Measurements from ENCODE around the gene BORCS8. TPM values are rescaled to one million over a fixed set of nuclear protein-coding genes. Genes with fewer than 3 reads are reported as not detected.
"Not testable (repeated sequence)": the region's sequence is repeated elsewhere in the genome, so short reads cannot be mapped to it uniquely, and the experiment has no call there.

BORCS8 gene
- 10 to 100 TPM; 16.3 to 20.7 (median 17.6) TPM for polyA plus RNA-seq (ENCODE audit: insufficient read depth in 1 of 5, insufficient read length in 5 of 5, low replicate concordance in 1 of 5)
- long read RNA-seq, donor 1, transcript BORCS8-203 (4 exons, 1,489 nt) = minor isoform, 6 of 44 reads
- long read RNA-seq, donor 1, transcript BORCS8-209 (1 exons, 3,698 nt) = major isoform, 31 of 44 reads
- long read RNA-seq, donor 1, transcript BORCS8-202 (6 exons, 1,429 nt) = minor isoform, 7 of 44 reads
- long read RNA-seq, donor 1, partial matches to known transcripts = 0 of 44 reads
- long read RNA-seq, donor 1, other reads (novel, unspliced or antisense) = 0 of 44 reads
- long read RNA-seq, donor 2, transcript BORCS8-202 (6 exons, 1,429 nt) = major isoform, 5 of 12 reads
- long read RNA-seq, donor 2, partial matches to known transcripts = 0 of 12 reads
- long read RNA-seq, donor 2, other reads (novel, unspliced or antisense) = 0 of 12 reads
- long read RNA-seq, donor 3, transcript BORCS8-209 (1 exons, 3,698 nt) = major isoform, 22 of 25 reads
- long read RNA-seq, donor 3, partial matches to known transcripts = 0 of 25 reads
- long read RNA-seq, donor 3, other reads (novel, unspliced or antisense) = 0 of 25 reads
- long read RNA-seq, donor 4, transcript BORCS8-209 (1 exons, 3,698 nt) = major isoform, 13 of 17 reads
- long read RNA-seq, donor 4, partial matches to known transcripts = 0 of 17 reads
- long read RNA-seq, donor 4, other reads (novel, unspliced or antisense) = 0 of 17 reads
- long read RNA-seq, donor 5, transcript BORCS8-209 (1 exons, 3,698 nt) = major isoform, 18 of 23 reads
- long read RNA-seq, donor 5, partial matches to known transcripts = 0 of 23 reads
- long read RNA-seq, donor 5, other reads (novel, unspliced or antisense) = 0 of 23 reads
- long read RNA-seq, donor 6, transcript BORCS8-209 (1 exons, 3,698 nt) = major isoform, 29 of 34 reads
- long read RNA-seq, donor 6, partial matches to known transcripts = 0 of 34 reads
- long read RNA-seq, donor 6, other reads (novel, unspliced or antisense) = 0 of 34 reads
- long read RNA-seq, donor 7, transcript BORCS8-209 (1 exons, 3,698 nt) = major isoform, 11 of 20 reads
- long read RNA-seq, donor 7, transcript BORCS8-202 (6 exons, 1,429 nt) = minor isoform, 8 of 20 reads
- long read RNA-seq, donor 7, partial matches to known transcripts = 0 of 20 reads
- long read RNA-seq, donor 7, other reads (novel, unspliced or antisense) = 0 of 20 reads
- long read RNA-seq, donor 8, transcript BORCS8-209 (1 exons, 3,698 nt) = major isoform, 9 of 11 reads
- long read RNA-seq, donor 8, partial matches to known transcripts = 0 of 11 reads
- long read RNA-seq, donor 8, other reads (novel, unspliced or antisense) = 0 of 11 reads

DNA sequence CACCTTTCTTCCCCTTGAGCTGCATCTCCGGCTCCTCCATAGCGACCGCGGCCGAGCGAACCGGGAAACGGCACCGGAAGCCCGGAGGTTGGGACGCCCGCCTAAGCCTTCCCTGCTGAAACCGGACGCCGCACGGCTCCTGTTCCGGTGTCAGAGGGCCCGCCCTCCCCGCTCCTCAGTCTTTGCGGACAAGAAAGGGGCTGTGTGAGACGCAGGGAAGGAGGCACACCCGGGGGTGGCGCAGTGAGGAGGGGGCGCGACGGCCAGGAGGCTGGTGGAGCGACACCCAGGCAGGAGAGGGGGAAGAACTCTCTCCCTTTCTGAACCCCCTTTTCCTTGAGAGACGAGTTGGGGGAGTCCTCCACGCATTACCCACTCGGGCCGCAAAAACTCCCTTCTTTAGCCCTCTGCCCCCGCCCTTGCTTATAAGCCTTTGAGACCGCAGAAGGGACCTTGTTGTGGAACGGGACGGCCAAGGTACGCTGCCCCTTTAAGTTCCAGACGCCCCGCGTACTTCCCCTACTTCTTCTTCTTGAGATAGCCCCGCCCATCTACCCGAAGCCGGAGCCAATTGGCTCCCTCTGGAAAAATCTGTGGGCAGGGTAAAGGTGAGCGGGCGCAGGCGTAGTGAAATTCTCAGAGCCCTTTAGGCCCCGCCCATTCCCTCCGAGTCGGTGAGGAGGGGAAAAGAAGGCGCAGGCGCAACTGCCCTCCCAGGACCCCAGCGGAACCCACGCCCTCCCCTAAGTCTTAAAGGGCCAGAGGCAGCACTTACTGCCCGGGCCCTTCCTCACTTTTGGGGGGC lies at the start of gene BORCS8, which contains the start of gene RFXANK:
Gene BORCS8, minus strand, starts transcription at position 75 of the 805 bp plus-strand sequence. Its CDS starts 35 bp downstream, at position 40.
Gene RFXANK, plus strand, starts transcription at position 181 of the 805 bp plus-strand sequence. CDS start 1,689 bp downstream, outside the sequence.
- peak; percentile 100 for DNase-seq

DNA sequence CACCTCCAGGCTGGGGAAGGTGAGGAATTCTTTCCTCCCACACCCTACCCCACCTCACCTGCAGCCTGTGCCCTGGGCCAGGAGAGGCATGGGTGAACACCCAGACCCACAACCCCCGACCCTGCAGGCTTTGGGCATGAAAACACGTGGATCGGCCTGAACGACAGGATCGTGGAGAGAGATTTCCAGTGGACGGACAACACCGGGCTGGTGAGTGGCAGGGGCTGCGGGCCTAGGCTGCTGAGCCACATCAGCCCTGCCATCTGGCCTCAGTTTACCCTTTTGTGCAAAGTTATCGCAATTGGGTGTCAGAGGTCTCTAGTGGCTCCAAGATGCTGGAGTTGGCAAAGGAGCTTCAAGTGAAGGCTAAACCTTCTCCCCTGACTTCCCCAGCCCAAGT lies 48.5 kb upstream of the BORCS8 start:
- DNase-seq = no peak

DNA sequence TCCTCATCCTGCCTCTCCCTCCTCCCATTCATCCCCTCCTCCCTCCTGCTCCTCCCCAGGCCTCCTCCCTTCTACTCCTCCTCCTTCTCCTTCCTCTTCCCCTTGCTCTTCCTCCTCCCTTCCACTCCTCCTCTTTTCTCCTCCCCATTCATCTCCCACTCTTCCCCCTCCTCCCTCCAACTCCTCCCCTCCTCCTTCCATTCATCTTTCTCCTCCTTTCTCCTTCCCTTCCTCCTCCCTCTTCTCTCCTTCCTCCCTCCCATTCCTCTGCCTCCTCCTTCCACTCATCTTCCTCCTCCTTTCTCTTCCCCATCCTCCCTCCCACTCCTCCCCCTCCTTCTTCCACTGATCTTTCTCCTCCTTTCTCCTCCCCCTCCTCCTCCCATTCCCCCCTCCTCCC lies 47.7 kb upstream of the BORCS8 start:
- no peak for DNase-seq

DNA sequence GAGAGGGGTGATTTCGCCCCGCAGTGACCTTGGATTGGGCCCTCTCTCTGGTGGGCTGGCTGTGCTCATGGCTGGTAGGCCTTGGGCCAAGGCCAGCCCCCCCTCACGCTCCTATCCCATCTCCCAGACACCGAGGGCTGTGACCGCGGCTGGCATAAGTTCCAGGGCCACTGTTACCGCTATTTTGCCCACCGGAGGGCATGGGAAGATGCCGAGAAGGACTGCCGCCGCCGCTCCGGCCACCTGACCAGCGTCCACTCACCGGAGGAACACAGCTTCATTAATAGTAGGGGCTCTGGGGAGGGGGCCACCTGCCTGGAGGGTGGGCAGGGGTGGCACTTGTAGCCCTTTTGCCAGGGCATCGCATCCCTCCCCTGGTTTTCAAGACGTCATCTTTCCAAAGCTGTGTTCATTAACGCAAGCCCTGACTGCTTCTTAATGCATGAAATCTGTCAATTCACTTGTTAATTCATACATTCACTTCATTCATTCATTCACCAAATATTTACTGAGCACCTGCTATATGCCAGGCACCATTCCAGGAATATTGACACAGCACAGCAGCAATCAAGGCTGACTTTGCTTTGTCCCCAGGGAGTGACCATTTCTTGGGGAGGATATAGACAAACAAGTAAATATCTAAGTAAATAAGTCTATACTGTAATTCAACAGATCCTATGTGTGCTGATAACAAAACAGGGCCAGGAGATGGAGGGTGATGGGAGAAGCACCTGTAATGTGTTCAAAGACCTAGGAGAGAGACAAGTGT lies 46.4 kb upstream of the BORCS8 start:
- no peak for DNase-seq

DNA sequence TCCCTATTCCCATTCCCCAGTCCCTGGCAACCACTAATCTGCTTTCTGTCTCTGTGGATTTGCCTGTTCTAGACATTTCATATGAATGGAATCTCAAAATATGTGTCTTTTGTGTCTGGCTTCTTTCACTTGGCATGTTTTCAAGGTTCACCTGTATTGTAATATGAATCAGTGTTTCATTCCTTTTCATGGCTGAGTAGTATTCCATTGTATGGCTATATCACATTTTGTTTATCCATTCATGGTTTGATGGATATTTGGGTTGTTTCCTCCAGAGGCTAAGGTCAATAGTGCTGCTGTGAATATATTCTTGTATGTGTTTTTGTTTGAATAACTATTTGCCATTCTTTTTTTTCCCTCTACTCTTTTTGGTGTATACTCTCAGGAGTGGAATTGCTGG lies 44.2 kb upstream of the BORCS8 start:
- DNase-seq = no peak

DNA sequence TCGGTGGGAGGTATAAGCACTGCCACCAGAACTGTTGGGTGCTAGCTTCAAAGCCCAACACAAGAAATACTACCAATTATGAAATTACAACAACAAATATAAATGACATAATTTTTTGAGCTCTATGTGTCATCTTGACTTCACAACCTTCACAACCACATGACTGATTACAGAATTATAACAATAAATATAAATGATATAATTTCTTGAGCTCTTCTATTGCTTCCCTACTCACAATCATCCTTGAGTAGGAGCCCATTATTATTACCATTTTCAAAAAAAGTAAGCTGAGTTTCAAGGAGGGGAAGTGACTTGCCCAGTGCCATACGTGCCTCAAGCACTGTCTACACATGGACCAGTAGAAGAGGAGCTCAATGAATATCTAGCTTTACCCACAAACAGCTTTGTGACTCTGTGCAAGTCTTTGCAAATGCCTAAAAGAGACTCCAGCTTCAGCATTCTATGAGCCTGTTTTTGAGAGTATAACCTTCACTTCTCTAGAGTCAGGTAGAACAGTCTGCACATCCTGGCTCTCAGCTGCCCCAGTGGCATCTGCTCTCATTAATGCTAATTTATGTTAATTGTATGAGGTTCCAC lies 42.4 kb upstream of the BORCS8 start:
- DNase-seq = no peak

DNA sequence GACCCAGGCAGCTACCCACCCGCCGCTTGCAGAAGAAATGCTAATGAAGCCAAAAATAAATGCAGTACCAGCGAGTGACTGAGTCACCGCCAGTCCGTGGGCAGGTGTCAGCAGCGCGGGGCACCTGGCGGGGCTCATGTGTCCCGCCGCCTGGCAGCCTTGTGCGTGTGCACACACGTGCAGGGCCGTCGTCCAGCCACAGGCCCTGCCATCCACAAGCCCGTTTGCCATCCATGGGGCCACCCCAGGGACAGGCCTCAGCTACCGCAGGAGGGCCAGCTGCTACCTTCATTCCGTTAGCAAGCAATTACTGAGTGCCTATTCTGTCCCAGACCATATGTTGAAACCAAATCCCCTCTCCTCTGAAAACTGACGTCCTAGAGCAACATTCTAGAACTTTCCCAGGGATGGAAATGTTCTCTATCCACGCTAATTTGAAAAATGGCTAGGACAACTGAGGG lies 40.3 kb upstream of the BORCS8 start:
- DNase-seq = no peak

DNA sequence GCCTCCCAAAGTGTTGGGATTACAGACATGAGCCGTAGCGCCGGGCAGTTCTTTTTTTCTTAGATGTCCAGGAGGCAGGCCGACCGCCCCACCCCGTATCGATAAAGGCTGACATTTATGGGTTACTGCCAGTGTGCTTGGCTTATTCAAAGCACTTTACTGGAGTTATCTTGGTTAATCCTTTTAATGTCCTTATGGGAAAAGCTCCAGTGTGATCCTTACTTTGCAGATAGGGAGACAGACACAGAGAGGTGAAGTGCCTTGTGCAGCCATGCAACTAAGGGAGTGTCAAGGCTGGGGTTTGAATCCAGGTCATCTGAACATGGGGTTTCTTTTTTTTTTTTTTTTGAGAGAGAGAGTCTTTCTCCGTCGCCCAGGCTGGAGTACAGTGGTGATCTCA lies 39.0 kb upstream of the BORCS8 start:
- no peak for DNase-seq

DNA sequence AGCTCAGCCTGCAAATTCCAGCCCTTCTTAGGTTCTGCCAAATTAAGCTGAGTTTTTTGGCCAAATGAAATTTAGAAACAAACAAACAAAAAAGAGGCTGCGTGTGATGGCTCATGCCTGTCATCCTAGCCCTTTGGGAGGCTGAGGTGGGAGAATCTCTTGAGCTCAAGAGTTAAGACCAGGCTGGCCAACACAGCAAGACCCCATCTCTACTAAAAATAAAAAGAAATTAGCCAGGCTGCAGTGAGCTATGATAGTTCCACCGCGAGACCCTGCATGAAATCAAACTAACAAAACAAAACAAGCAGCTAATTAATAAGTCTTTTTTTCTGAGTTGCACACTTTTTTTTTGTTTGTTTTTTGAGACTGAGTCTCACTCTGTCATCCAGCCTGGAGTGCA lies 37.7 kb upstream of the BORCS8 start:
- DNase-seq = no peak

DNA sequence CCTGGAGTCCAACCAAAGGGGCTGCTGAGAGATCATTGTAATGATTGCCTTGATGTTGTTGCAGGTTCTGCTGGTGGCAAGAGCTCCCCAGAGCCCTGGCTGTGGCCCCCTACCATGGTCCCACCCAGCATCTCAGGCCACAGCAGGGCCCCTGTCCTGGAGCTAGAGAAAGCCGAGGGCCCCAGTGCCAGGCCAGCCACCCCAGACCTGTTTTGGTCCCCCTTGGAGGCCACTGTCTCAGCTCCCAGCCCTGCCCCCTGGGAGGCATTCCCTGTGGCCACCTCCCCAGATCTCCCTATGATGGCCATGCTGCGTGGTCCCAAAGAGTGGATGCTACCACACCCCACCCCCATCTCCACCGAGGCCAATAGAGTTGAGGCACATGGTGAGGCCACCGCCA lies 35.3 kb upstream of the BORCS8 start:
- no peak for DNase-seq

DNA sequence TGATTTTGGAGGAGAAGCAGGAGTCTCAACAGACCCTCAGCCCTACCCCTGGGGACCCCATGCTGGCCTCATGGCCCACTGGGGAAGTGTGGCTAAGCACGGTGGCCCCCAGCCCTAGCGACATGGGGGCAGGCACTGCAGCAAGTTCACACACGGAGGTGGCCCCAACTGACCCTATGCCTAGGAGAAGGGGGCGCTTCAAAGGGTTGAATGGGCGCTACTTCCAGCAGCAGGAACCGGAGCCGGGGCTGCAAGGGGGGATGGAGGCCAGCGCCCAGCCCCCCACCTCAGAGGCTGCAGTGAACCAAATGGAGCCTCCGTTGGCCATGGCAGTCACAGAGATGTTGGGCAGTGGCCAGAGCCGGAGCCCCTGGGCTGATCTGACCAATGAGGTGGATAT lies 34.7 kb upstream of the BORCS8 start:
- DNase-seq = no peak

DNA sequence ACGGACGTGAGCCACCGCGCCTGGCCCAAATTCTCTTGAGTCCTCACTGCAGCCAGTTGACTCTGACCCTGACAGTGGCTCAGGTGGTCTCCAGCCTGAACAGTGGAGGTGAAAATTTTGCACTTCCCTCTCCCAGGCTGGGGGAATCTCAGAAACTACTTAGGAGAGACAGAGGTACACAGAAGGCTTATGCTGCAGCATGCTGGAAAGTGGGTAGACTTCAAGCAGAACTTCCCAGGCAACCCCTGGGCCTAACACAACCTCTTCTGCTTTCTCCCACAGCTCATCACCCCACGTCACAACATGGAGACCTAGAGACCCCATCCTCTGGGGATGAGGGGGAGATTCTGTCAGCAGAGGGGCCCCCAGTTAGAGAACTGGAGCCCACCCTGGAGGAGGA lies 34.3 kb upstream of the BORCS8 start:
- no peak for DNase-seq

DNA sequence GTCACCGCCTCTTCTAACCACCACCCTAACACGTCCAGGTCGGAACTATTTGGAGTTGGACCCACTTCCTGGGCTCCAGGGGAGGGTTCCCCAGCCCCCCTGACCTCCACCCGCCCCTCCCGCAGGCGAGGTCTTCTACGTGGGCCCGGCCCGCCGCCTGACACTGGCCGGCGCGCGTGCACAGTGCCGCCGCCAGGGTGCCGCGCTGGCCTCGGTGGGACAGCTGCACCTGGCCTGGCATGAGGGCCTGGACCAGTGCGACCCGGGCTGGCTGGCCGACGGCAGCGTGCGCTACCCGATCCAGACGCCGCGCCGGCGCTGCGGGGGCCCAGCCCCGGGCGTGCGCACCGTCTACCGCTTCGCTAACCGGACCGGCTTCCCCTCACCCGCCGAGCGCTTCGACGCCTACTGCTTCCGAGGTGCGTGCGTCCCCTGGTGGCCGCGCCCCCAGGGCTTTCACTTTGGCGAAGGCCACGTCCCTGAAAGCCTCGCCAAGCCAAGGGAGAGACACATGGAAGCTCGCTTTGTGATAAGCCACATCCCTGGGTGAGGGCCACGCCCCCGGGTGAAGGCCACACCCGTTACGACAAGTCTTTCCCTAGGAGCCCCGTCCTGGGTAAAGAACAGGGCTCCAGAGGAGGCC lies 33.0 kb upstream of the BORCS8 start:
- peak in 1 of 2 donors; percentile 45 for DNase-seq

DNA sequence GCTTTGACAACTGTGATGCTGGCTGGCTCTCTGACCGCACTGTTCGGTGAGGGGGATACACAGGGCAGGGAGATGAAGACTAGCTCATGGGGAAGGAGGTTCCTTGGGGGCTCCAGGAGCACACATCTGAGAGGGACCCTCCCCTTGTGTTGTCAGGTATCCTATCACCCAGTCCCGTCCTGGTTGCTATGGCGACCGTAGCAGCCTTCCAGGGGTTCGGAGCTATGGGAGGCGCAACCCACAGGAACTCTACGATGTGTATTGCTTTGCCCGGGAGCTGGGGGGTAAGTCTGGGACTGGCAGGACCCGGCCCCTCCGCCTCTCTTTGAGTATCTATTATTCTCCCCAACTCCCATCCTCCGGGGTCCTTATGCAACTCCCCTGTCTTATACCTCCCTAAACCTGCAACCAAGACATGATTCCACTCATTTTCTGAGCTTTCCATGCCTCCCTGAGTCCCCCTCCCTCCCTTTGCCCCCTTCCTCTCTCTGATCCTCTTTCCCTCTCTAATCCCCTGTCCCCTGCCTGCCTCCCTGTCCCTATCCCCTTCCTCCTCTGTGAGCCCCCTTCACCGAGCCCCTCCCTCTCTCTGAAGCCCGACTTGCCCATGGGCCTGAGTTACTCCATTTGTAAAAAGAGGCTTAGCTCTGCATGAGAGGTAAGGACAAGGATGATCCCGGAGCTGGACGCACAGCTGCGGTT lies 32.3 kb upstream of the BORCS8 start:
- DNase-seq = no peak

DNA sequence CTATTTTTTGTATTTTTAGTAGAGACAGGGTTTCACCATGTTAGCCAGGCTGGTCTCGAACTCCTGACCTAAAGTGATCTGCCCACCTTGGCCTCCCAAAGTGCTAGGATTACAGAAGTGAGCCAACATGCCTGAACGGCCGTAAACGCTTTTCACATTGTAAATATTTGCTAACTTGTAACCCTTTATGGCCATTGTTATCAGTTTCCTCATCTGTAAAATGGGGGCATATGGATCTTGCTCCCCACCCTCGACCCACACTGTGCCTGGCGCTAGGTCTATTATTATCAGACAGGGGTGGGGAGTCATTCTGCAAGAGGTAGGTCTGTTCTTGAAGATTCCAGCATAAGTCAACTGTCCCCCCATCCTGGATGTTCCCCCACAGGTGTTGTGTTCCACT lies 31.7 kb upstream of the BORCS8 start:
- DNase-seq = no peak

DNA sequence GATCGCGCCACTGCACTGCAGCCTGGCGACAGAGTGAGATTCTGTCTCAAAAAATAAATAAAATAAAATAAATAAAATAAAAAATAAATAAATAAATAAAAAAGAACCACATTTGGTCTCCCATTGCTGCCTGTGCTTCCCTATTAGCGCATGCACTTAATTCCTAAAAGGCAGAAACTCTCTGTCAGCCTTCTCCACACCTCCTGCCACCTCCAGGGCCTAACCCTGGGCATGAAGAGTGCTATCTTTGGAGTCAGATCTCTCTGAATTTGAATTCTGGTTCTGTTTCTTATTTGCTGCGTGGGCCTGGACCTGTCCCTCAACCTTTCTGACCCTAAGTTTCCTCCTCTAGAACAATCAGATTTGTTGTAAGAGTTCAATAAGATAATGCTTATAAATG lies 31.1 kb upstream of the BORCS8 start:
- DNase-seq = no peak

DNA sequence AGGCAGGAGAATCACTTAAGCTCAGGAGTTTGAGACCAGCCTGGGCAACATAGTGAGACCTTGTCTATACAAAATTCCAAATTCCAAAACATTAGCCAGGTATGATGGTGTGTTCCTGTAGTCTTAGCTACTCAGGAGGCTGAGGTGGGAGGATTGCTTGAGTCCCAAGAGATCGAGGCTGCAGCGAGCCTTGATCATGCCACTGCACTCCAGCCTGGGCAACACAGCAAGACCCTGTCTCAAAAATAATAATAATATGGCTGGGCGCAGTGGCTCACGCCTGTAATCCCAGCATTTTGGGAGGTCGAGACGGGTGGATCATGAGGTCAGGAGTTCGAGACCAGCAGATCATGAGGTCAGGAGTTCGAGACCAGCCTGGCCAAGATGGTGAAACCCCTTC lies 29.0 kb upstream of the BORCS8 start:
- not testable (repeated sequence) for DNase-seq

DNA sequence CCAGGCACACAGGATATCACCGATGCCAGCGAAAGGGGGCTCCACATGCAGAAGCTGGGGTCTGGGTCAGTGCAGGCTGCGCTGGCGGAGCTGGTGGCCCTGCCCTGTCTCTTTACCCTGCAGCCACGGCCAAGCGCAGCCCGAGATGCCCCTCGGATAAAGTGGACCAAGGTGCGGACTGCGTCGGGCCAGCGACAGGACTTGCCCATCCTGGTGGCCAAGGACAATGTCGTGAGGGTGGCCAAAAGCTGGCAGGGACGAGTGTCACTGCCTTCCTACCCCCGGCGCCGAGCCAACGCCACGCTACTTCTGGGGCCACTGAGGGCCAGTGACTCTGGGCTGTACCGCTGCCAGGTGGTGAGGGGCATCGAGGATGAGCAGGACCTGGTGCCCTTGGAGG lies 27.0 kb upstream of the BORCS8 start:
- no peak for DNase-seq
